Right lobe of liver (tissue), 4 donors: Measurements from ENCODE around the gene DPY19L1.

Experiments used
- POLR2A ChIP-seq: fragments of 450-650 bp; IDR thresholded peaks from one replicate; pipeline ENCODE4 v1.6.1; 2017; ENCODE audit warnings: antibody characterized with exemption, mild to moderate bottlenecking
- TF ChIP-seq, protein P1 (sequence below), 4 donors: fragments of 200-600 bp in 3 of 4; fragments of 450-650 bp in 1 of 4; IDR thresholded peaks; one replicate each; pipeline versions ENCODE4 v1.5.1 to v1.8.0; 2016 to 2022; ENCODE audit warnings: antibody characterized with exemption in 4 of 4, mild to moderate bottlenecking in 2 of 4
- donor health status: DM: no; HTN: no; CAD: no.
- donor health status: DM: no; HTN: no; CAD: no.
- donor health status: DM: no; HTN: yes; CAD: no.

DNA sequence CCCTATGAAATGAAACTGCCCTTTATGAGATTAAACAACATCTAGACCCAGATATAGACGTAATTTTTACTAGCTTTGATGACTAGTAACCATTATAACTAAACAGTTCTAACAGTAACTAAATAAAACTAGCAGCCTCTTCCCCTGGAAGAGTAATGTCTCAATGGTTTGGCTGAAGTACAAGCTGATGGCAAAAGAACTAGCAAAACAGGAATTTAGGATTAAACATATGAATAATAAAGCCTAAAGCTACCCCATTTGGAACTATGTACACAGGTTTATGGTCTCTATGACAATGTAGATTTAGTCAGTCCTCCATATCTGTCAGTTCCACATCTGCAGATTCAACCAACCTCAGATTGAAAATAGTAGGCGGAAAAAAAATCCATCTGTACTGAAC is 6.4 kb downstream of the DPY19L1 start:
- TF ChIP-seq, protein P1, sequence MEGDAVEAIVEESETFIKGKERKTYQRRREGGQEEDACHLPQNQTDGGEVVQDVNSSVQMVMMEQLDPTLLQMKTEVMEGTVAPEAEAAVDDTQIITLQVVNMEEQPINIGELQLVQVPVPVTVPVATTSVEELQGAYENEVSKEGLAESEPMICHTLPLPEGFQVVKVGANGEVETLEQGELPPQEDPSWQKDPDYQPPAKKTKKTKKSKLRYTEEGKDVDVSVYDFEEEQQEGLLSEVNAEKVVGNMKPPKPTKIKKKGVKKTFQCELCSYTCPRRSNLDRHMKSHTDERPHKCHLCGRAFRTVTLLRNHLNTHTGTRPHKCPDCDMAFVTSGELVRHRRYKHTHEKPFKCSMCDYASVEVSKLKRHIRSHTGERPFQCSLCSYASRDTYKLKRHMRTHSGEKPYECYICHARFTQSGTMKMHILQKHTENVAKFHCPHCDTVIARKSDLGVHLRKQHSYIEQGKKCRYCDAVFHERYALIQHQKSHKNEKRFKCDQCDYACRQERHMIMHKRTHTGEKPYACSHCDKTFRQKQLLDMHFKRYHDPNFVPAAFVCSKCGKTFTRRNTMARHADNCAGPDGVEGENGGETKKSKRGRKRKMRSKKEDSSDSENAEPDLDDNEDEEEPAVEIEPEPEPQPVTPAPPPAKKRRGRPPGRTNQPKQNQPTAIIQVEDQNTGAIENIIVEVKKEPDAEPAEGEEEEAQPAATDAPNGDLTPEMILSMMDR (IDR thresholded peaks at IDR 0.05), result no peak
- no peak for TF ChIP-seq POLR2A
